ENCODE measurements around the gene ABCG4. TPM values are rescaled to one million over a fixed set of nuclear protein-coding genes. Genes with fewer than 3 reads are reported as not detected.

Gene ABCG4
- total RNA-seq, result under 0.01 TPM in 1 of 2 replicates, not detected in the other

DNA sequence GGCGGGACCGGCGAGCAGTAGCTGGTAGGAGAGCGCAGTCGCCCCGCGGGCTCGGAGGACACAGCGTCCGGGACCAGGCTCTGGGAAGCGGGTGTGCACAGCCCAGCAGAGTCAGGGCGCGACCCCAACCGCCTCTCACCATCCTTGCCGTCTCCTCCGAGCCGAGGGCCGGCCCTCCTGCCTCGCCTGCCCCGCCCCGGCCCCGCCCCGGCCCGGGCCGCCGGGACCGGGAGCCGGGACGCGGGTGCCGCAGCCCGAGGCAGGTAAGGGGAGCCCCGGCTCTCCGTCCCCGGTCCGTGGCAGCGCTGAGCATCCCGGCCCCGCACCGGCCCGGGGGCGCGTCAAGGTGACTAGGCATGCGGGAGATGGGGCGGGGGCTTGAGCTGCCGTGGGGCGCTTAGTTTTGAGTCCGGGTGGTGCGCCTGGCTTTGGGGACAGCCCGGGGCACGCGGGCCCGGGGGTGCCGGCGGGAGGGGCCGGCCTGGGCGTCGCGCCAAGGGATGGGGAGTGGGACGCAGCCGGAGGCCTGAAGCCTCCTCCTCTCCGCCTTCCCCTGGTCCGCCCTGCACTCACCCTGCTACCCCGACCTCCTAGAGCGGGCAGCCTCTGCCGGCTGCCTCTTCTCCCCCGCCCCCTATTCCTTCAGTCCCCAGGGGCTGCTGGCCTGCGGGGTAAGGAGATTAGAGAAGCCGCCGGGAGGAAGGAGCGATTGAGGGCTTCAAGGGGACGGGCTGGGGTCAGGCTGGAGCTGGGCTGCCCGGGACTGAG lies at the start of gene ABCG4:
Gene ABCG4, plus strand, starts transcription at position 35 of the 768 bp plus-strand sequence. CDS start 914 bp downstream, outside the sequence.

DNA sequence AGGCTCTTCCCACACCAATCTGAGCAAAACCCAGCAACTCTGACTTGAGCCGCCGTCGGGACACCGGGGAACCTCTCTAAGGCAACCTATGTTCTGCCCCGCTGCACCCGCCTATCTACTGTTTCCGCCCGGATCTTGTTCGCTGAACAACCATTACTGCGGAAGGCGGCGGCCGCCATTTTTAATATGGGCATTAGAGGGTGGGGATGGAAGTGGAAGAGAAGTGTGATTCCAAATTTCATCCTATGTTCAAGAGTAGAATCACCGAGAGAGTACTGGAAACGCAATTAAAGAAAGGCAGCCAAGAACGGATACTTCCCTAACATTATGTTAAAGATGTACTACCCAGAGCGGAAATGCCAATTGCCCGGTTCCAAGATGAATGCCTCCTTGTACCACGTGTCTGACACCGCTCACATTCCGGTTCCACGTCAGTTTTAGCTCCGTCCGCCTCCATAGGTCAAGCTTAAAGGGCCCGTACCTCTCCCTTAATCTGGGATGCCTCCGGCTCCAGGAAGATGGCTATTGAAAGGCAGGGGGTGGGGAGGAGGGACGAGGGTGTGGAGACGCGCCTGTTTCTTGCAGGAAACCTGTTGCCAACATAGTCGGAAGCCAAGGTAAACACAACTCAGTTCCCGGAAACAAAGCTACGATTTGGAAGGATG lies 47.0 kb upstream of the ABCG4 start, which contains the start of gene DPAGT1:
Gene DPAGT1, minus strand, starts transcription at position 95 of the 665 bp plus-strand sequence. CDS start 198 bp downstream, outside the sequence.

DNA sequence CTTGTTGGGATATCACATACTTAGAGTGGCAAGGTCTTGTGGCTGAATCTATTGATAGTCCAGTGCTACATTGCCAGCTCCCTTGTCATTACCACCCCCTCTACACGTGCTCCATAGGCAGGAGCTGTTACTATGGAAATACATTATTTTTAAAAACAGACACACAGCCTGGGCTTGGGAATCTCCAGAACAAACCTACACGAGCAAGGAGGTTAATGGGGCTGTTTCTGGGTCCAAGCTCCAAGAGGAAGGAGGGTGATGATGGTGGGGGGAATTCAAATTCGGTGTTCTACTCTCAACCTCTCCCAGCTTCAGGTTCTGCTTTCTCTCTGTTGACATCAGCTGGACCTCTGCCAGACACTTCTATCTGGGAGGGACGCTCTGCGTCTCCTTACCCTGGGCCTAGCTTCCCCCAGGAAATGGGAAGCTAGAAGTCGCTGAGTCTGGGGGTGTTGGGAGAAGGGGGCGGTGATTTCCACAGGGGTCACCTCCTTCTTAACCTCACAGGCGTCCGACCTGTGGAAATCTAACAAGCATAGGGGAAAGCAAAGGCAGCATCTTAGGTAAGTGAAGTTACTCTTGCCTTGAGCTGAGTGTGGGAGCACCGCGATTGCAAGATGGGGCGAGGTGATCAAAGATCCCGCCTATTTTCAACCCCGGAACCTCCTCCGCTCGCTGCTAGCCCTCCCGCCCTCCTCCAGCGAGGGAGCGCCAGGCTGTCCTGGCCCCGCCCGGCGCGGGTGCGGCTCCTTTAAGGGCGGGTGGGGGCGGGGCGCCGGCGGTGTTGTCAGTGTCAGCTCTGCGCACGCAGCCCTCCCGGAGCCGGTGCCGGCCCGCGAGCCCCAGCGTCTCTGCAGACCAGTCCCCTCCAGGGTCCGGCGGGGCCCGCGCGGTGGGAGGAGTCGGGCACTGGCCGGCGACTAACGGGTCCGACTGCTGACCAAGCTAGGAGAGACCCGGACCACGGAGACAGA lies 42.0 kb upstream of the ABCG4 start, which contains the start of gene C2CD2L:
Gene C2CD2L, plus strand, starts transcription at position 781 of the 974 bp plus-strand sequence. CDS start 398 bp downstream, outside the sequence.

DNA sequence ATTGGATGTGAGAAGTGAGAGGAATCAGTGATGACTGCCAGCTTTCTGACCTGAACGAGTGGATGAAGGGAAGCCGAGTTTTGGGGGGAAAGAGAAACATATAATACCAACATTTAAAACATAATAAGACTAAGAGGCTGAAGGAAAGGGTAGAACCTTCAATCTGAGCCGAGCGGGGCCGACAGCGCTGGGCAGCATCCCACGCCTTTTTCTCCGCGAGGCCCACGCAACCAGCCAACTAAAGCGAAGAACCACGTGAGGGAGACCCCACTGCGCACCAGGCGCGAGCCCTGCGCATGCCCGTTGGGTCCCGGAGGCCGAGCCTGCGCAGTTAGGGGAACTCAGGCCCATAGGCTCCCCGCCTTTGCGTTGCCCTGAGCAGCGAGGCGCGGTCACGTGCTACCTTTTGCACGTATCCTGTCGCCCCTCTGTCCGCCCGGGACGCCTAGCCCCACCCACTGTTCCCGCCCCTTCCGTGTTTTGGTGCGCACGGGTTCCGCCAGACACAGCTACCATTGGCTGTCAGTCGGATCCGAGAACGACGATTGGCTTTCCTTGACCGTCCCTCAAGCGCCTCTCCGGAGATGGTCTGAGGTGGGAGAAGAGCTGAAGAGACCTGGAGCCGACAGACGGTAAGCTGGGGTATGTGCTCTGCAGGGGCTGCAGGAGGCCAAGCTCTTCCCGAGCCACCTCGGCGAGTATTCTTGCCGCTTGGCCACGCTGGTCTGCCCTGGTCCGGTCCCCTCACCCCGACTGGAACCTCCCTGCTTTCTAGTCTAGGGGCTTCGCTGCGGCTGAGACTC lies 27.6 kb upstream of the ABCG4 start, which contains the start of gene HINFP:
Gene HINFP, plus strand, starts transcription at position 573 of the 803 bp plus-strand sequence. CDS start 5,365 bp downstream, outside the sequence.

DNA sequence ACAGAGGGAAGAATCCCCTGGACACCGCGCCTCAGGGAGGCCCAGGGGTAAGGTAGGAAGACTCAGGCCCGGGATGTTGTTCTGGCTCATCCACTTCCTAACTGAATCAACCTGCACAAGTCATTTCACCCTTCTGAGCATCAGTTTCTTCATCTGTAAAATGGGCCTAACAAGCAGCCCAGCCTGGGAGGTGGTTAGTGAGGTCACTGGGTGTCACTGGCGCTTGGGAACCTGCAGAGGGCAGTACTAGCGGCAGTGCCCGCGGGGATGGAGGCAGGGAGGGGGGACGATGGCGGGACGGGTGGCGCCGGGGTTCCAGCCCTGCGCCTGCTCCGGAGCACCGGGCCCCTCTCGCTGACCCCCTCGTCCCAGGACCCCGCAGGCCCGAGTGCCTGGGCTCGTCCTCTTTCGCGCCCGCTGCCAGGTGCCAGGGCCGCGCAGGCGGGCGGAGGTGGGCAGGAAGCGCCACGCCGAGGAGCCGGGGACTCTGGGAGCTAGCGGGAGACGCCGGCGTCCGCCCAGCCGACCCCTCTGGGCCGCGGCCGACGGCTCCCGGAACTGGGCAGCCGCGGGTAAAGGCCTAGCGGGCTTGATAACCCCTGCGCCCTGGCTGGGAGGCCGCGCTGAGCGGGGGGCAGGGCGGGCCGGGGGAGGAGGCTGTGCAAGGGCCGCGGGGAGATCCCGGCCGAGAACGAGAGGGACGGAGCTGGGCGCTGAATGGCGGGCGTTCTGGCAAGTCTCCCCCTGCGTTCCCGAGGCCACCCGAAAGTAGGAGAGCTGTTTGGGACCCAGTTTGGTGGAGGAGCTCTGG lies 19.8 kb downstream of the ABCG4 start, which contains the start of gene NLRX1:
Gene NLRX1, plus strand, starts transcription at position 255 of the 811 bp plus-strand sequence. CDS start 2,679 bp downstream, outside the sequence.

DNA sequence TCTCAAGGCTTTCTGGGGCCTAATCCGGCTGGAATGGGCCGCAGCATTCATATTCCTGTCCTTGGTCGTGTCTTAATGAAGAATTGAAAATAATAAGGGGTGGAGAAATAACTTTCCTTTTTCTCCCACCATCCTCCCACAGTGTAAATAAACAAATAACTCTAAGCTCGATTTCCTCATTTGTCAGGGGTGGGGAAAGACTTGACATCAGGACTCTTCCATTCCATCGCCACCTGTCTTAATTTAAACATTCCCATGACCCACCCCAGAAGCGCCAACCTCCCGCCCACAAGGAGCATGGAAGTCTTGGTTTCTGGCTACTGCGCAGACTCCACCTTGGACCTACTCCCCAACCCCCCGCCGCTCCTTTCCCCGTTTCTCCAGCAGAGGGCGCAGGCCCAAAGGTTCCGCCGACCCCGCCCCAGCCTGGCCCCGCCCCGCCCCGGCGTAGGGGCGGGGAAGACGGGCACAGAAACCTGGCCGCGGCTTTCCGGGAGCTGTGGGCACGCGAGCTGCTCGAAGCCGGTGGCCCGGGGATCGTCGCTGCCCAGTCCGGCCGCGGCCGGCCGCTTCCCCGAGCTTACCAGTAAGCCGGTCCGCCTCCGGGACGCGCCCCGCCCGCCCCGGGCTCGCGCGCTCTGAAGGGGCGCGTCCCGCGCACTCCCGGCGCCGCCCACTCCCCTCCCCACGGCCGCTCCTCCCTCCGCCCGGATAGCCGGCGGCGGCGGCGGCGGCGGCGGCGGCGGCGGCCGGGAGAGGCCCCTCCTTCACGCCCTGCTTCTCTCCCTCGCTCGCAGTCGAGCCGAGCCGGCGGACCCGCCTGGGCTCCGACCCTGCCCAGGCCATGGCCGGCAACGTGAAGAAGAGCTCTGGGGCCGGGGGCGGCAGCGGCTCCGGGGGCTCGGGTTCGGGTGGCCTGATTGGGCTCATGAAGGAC lies 57.0 kb downstream of the ABCG4 start, which contains the start of gene CBL:
Gene CBL, plus strand, starts transcription at position 766 of the 937 bp plus-strand sequence. Its CDS starts 79 bp downstream, at position 845.

Other genes starting within 250 kb of the ABCG4 start
- gene BCL9L, start 223.1 kb upstream of the ABCG4 start, total RNA-seq, result 21.1 and 49.4 TPM in 2 replicates
- gene UPK2, start 192.8 kb upstream of the ABCG4 start, total RNA-seq, result not detected in 2 replicates
- gene FOXR1, start 177.3 kb upstream of the ABCG4 start, total RNA-seq, result not detected in 2 replicates
- 6.3 and 6.8 TPM in 2 replicates for gene CENATAC, start 150.9 kb upstream of the ABCG4 start, total RNA-seq
- gene RPS25, start 130.7 kb upstream of the ABCG4 start, total RNA-seq, result 1,512 and 1,580 TPM in 2 replicates
- 47.6 and 56.7 TPM in 2 replicates for gene TRAPPC4, start 130.3 kb upstream of the ABCG4 start, total RNA-seq
- gene SLC37A4, start 118.2 kb upstream of the ABCG4 start, total RNA-seq, result 6.6 and 10.5 TPM in 2 replicates
- 119 and 147 TPM in 2 replicates for gene HYOU1, start 91.8 kb upstream of the ABCG4 start, total RNA-seq
- 16.8 and 26.4 TPM in 2 replicates for gene VPS11, start 81.2 kb upstream of the ABCG4 start, total RNA-seq
- 3.4 and 22.4 TPM in 2 replicates for gene HMBS, start 64.2 kb upstream of the ABCG4 start, total RNA-seq
- gene DPAGT1, start 47.2 kb upstream of the ABCG4 start, total RNA-seq, result 16.4 and 23.2 TPM in 2 replicates
- gene C2CD2L, start 41.7 kb upstream of the ABCG4 start, total RNA-seq, result 3.4 TPM in 2 replicates
- 6.9 and 16.5 TPM in 2 replicates for gene HINFP, start 27.5 kb upstream of the ABCG4 start, total RNA-seq
- gene NLRX1, start 19.7 kb downstream of the ABCG4 start, total RNA-seq, result 8.8 and 11.8 TPM in 2 replicates
- not detected in 2 replicates for gene NHERF4, start 36.4 kb downstream of the ABCG4 start, total RNA-seq
- gene CBL, start 57.3 kb downstream of the ABCG4 start, total RNA-seq, result 6.5 and 7.5 TPM in 2 replicates
- 51.3 and 129 TPM in 2 replicates for gene MCAM, start 168.1 kb downstream of the ABCG4 start, total RNA-seq
- 4.0 and 10.7 TPM in 2 replicates for gene RNF26, start 185.5 kb downstream of the ABCG4 start, total RNA-seq
- gene C1QTNF5, start 191.8 kb downstream of the ABCG4 start, total RNA-seq, result 13.8 and 24.2 TPM in 2 replicates
- gene MFRP, start 197.7 kb downstream of the ABCG4 start, total RNA-seq, result not detected in 2 replicates
- not detected in 2 replicates for gene USP2, start 232.6 kb downstream of the ABCG4 start, total RNA-seq